ENCODE results near the gene FAM168A. TPM values are rescaled to one million over a fixed set of nuclear protein-coding genes. Genes with fewer than 3 reads are reported as not detected.

FAM168A gene
- total and polyA plus RNA-seq, 9 of the 15 experiments (the other 6 are each of a cell fraction or from before 2014, with no cell fraction given), result 0.44 to 7.2 (median 2.9) TPM

GRCh38 chr11:73590991-73591390 is 6.9 kb downstream of the FAM168A start:
- ChIA-PET CTCF (ENCODE audit: low intra/inter-chr PET ratio) (no interaction called here), POLR2A (interaction anchor here (0.9 to 1.6 kb wide), 3 partner anchors 10 to 17 kb away, joined by 4 read pairs; no protein-coding TSS in a partner anchor)
- in situ Hi-C loops (cut with MboI) (no loop called here), intact Hi-C loops (cut with micrococcal nuclease) (no loop called here)
- DNase-seq (ENCODE audit: extremely low read depth in 1 of 4, low spot score in 3 of 4) (no peak), FAIRE-seq (no peak), ATAC-seq (no peak)
- Histone ChIP-seq H3K27ac (ENCODE audit: extremely low read depth, low read depth, low read length) (no peak overlapping the region), H4K20me1 (replicated peaks; ENCODE audit: control insufficient read depth, insufficient read depth, low read length) (no peaks in the 10 kb centered on the region), H3K4me1 (replicated peaks in 1 of 2; ENCODE audit: control insufficient read depth in 2 of 2, insufficient read depth in 2 of 2, low read length in 2 of 2) (peaks cover 5 to 14% of the 10 kb centered on the region in 2 experiments; a peak in 3 of 5 replicates), H3K4me3 (no peak overlapping the region), H3K9me1 (ENCODE audit: control insufficient read depth, insufficient read depth, low read length) (no peaks in the 10 kb centered on the region), H3K9ac (ENCODE audit: insufficient read depth in 1 of 2, low read depth in 2 of 2, low read length in 2 of 2) (no peak overlapping the region), H3K79me2 (ENCODE audit: control insufficient read depth, insufficient read depth, low read length) (no peaks in the 10 kb centered on the region), H3K27me3 (ENCODE audit: control insufficient read depth in 2 of 2, insufficient read depth in 2 of 2, low read length in 2 of 2) (no peaks in the 10 kb centered on the region), H3K36me3 (ENCODE audit: control insufficient read depth, insufficient read depth, low read length) (no peaks in the 10 kb centered on the region), H3K9me3 (replicated peaks; ENCODE audit: control insufficient read depth, insufficient read depth, low read depth, low read length) (no peaks in the 10 kb centered on the region), H2AFZ (ENCODE audit: low read depth, low read length) (no peak overlapping the region), H3K4me2 (ENCODE audit: insufficient read depth, low read length) (no peak overlapping the region)
- BruUV-seq (replicated peaks), result no TSS peak
- TF ChIP-seq, protein P1, sequence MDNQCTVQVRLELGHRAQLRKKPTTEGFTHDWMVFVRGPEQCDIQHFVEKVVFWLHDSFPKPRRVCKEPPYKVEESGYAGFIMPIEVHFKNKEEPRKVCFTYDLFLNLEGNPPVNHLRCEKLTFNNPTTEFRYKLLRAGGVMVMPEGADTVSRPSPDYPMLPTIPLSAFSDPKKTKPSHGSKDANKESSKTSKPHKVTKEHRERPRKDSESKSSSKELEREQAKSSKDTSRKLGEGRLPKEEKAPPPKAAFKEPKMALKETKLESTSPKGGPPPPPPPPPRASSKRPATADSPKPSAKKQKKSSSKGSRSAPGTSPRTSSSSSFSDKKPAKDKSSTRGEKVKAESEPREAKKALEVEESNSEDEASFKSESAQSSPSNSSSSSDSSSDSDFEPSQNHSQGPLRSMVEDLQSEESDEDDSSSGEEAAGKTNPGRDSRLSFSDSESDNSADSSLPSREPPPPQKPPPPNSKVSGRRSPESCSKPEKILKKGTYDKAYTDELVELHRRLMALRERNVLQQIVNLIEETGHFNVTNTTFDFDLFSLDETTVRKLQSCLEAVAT (IDR thresholded peaks at IDR 0.05), result no peak
- TF ChIP-seq SFPQ (IDR thresholded peaks at IDR 0.05; ENCODE audit: low read depth, low read length), result no peak
- TF ChIP-seq, protein P2, sequence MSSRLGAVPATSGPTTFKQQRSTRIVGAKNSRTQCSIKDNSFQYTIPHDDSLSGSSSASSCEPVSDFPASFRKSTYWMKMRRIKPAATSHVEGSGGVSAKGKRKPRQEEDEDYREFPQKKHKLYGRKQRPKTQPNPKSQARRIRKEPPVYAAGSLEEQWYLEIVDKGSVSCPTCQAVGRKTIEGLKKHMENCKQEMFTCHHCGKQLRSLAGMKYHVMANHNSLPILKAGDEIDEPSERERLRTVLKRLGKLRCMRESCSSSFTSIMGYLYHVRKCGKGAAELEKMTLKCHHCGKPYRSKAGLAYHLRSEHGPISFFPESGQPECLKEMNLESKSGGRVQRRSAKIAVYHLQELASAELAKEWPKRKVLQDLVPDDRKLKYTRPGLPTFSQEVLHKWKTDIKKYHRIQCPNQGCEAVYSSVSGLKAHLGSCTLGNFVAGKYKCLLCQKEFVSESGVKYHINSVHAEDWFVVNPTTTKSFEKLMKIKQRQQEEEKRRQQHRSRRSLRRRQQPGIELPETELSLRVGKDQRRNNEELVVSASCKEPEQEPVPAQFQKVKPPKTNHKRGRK (tag; IDR thresholded peaks at IDR 0.05), result no peak
- TF ChIP-seq ZNF23 (CRISPR knock-in tag; IDR thresholded peaks at IDR 0.05), result no peak
- no peak for TF ChIP-seq TAF7 (tag; IDR thresholded peaks at IDR 0.05)
- no peak for TF ChIP-seq KDM1A (IDR thresholded peaks at IDR 0.05)
- no peak for TF ChIP-seq RFX1 (IDR thresholded peaks at IDR 0.05)
- TF ChIP-seq ZBTB17 (CRISPR knock-in tag; IDR thresholded peaks at IDR 0.05), result no peak
- no peak for TF ChIP-seq GATAD2A (IDR thresholded peaks at IDR 0.05)
- no peak for TF ChIP-seq STAG1 (CRISPR knock-in tag; IDR thresholded peaks at IDR 0.05; ENCODE audit: borderline replicate concordance)
- TF ChIP-seq FOXK2 (conservative IDR thresholded peaks at IDR 0.05 in 1 of 2, IDR thresholded peaks at IDR 0.05 in 1 of 2; ENCODE audit: low read depth in 2 of 2), result no peak
- 35% methylated on average over 7 of the region's 7 CpGs for WGBS (ENCODE audit: insufficient coverage, low coverage, missing lambda C conversion rate)
